GM12874 (cell line): ENCODE measurements around the gene MIF.

Experiments used
- CTCF ChIP-seq: IDR thresholded peaks from 2 replicates; pipeline ENCODE4 v1.5.1; 2011; ENCODE audit warnings: low read depth, mild to moderate bottlenecking, control low read depth, low read length, moderate library complexity; ENCODE audit not compliant: insufficient read depth

The MIF gene

GRCh38 chr22:23894710-23895598 lies 771 bp downstream of the MIF start:
- TF ChIP-seq CTCF: peak; percentile 73

GRCh38 chr22:23895599-23896144 lies 1.5 kb downstream of the MIF start:
- TF ChIP-seq CTCF: no peak

- no peak for TF ChIP-seq CTCF
Observed at GRCh38 chr22:23896166-23896522, 2.0 kb downstream of the MIF start.

- no peak for TF ChIP-seq CTCF
Observed at GRCh38 chr22:23896523-23897186, 2.5 kb downstream of the MIF start.

GRCh38 chr22:23897320-23897719 lies 3.1 kb downstream of the MIF start:
- TF ChIP-seq CTCF: no peak

GRCh38 chr22:23898006-23898974 lies 4.1 kb downstream of the MIF start:
- TF ChIP-seq CTCF: no peak
